ENCODE data around the gene MID1.

Gene MID1

DNA sequence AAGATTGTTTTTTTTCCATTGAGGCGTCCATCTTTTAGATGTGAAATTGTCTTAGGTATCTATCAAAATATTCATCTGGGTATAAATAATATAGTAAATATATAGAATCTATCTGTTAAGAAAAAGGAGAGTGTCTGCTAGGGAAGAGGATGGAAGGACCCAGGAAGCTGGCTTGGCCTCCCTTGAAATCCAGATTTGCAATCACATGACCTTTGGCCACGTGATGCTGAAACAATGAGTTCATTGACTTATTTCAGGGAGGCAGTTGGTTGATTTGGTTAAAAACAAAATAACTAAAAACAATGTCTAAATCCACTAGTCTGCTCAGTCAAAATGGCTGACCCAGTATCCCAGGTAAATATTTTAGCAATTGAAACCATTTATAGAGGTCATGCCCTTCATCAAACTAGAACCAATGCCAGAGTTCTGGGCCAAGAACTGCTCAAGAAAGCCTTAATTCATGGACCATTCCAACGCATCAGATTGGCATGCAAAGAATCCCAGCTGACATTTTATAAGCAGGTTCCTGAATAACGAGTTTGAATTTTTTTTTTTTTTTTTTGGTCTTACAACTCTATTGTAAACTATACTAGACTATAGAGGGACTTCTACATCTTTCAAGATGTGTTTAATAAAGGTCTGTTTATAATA, 172.7 kb downstream of the MID1 start:
- Histone ChIP-seq H3K4me3 (ENCODE audit: low read length in 2 of 2) (no peak overlapping the region), H3K36me3 (ENCODE audit: control insufficient read depth in 2 of 2, insufficient read depth in 2 of 2, low read length in 2 of 2) (peaks cover 0 to 5% of the 10 kb centered on the region in 2 donors), H3K27ac (ENCODE audit: low read length) (no peak overlapping the region), H3K9me3 (ENCODE audit: control insufficient read depth in 2 of 2, low read length in 2 of 2) (no peaks in the 10 kb centered on the region), H3K4me1 (ENCODE audit: control insufficient read depth, insufficient read depth, low read length) (no peaks in the 10 kb centered on the region), H3K9ac (ENCODE audit: low read length in 2 of 2) (no peak overlapping the region), H3K27me3 (ENCODE audit: control insufficient read depth in 1 of 2, insufficient read depth in 2 of 2, low read length in 2 of 2) (no peaks in the 10 kb centered on the region)

GRCh38 chrX:10444204-10444603, 176.2 kb downstream of the MID1 start:
- Histone ChIP-seq H3K36me3 (ENCODE audit: control insufficient read depth in 2 of 2, insufficient read depth in 2 of 2, low read length in 2 of 2) (peaks cover 0 to under 1% of the 10 kb centered on the region in 2 donors), H3K9ac (ENCODE audit: low read length in 2 of 2) (no peak overlapping the region), H3K9me3 (ENCODE audit: control insufficient read depth in 2 of 2, low read length in 2 of 2) (no peaks in the 10 kb centered on the region), H3K4me3 (ENCODE audit: low read length in 2 of 2) (no peak overlapping the region), H3K4me1 (ENCODE audit: control insufficient read depth, insufficient read depth, low read length) (no peaks in the 10 kb centered on the region), H3K27me3 (ENCODE audit: control insufficient read depth in 1 of 2, insufficient read depth in 2 of 2, low read length in 2 of 2) (no peaks in the 10 kb centered on the region), H3K27ac (ENCODE audit: low read length) (no peak overlapping the region)

DNA sequence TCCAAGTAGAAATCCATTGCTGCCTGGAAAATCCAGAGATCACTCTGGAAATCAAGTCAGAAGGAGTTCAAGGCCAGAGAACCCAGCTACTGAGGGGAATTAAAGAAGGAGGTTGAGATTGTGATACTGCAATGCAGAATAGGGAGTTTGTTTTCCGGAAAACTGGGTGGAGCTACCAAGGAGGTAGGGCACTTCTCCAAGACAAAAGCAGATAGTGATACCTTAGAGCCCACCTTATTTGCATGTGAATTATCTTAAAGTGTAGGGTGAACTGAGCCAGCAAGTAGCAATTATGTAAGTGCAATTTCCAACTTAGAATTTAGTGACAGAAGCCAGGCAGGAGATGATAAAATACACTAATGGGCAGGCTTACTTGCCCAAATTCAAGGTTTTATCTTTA, 178.9 kb downstream of the MID1 start:
- Histone ChIP-seq H3K36me3 (ENCODE audit: control insufficient read depth in 2 of 2, insufficient read depth in 2 of 2, low read length in 2 of 2) (no peaks in the 10 kb centered on the region), H3K4me1 (ENCODE audit: control insufficient read depth, insufficient read depth, low read length) (no peaks in the 10 kb centered on the region), H3K9me3 (ENCODE audit: control insufficient read depth in 2 of 2, low read length in 2 of 2) (no peaks in the 10 kb centered on the region), H3K4me3 (ENCODE audit: low read length in 2 of 2) (no peak overlapping the region), H3K9ac (ENCODE audit: low read length in 2 of 2) (no peak overlapping the region), H3K27ac (ENCODE audit: low read length) (no peak overlapping the region), H3K27me3 (ENCODE audit: control insufficient read depth in 1 of 2, insufficient read depth in 2 of 2, low read length in 2 of 2) (no peaks in the 10 kb centered on the region)

DNA sequence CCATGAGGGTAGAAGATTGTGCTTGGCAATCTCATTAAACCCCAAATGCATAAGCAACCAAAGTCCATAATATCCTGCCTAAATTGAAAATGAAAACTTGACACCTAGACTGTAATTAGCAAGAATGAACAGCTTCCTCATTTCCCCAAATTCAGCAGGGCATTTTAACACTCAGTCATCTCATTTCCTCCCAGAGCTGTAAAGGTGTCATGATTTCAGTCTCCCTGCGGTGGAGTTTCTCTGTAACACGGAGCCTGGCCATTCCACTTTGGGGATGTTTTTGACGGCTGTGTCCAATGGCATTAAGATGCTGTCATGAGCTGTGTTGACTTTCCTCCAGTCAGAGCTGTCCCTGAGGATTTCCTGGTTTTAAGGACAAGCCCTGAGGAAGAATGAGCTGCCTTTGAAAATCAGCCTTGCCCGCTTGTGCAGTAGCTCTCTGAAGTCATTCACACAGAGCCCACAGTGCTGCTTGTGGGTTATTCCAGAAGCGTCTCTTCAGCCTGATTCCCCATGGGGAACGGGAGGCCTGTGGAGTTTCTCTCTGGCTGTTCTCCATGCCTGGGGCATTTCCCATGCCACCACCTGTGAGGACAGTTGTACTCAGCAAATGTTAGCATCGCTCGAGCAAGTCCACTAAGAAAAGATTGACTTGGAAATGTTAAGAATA, 187.0 kb downstream of the MID1 start:
- Histone ChIP-seq H3K27me3 (ENCODE audit: control insufficient read depth in 1 of 2, insufficient read depth in 2 of 2, low read length in 2 of 2) (peaks cover 0 to 4% of the 10 kb centered on the region in 2 donors), H3K27ac (ENCODE audit: low read length) (no peak overlapping the region), H3K9ac (ENCODE audit: low read length in 2 of 2) (no peak overlapping the region), H3K9me3 (ENCODE audit: control insufficient read depth in 2 of 2, low read length in 2 of 2) (peaks cover 0 to 3% of the 10 kb centered on the region in 2 donors), H3K4me3 (ENCODE audit: low read length in 2 of 2) (no peak overlapping the region), H3K36me3 (ENCODE audit: control insufficient read depth in 2 of 2, insufficient read depth in 2 of 2, low read length in 2 of 2) (no peaks in the 10 kb centered on the region), H3K4me1 (ENCODE audit: control insufficient read depth, insufficient read depth, low read length) (no peaks in the 10 kb centered on the region)

GRCh38 chrX:10429908-10430307, 190.5 kb downstream of the MID1 start:
- Histone ChIP-seq H3K4me3 (ENCODE audit: low read length in 2 of 2) (no peak overlapping the region), H3K27me3 (ENCODE audit: control insufficient read depth in 1 of 2, insufficient read depth in 2 of 2, low read length in 2 of 2) (peaks cover 0 to 7% of the 10 kb centered on the region in 2 donors), H3K9me3 (ENCODE audit: control insufficient read depth in 2 of 2, low read length in 2 of 2) (peaks cover 0 to 3% of the 10 kb centered on the region in 2 donors), H3K27ac (ENCODE audit: low read length) (no peak overlapping the region), H3K4me1 (ENCODE audit: control insufficient read depth, insufficient read depth, low read length) (no peaks in the 10 kb centered on the region), H3K9ac (ENCODE audit: low read length in 2 of 2) (no peak overlapping the region), H3K36me3 (ENCODE audit: control insufficient read depth in 2 of 2, insufficient read depth in 2 of 2, low read length in 2 of 2) (no peaks in the 10 kb centered on the region)

- H3K27me3 ChIP-seq (ENCODE audit: control insufficient read depth in 1 of 2, insufficient read depth in 2 of 2, low read length in 2 of 2): peaks cover 0 to 7% of the 10 kb centered on the region in 2 donors
- H3K4me3 ChIP-seq (ENCODE audit: low read length in 2 of 2): no peak overlapping the region
- H3K4me1 ChIP-seq (ENCODE audit: control insufficient read depth, insufficient read depth, low read length): no peaks in the 10 kb centered on the region
- H3K9me3 ChIP-seq (ENCODE audit: control insufficient read depth in 2 of 2, low read length in 2 of 2): peaks cover 0 to 7% of the 10 kb centered on the region in 2 donors
- no peaks in the 10 kb centered on the region for H3K36me3 ChIP-seq (ENCODE audit: control insufficient read depth in 2 of 2, insufficient read depth in 2 of 2, low read length in 2 of 2)
- H3K9ac ChIP-seq (ENCODE audit: low read length in 2 of 2): no peak overlapping the region
- no peak overlapping the region for H3K27ac ChIP-seq (ENCODE audit: low read length)
Measured at GRCh38 chrX:10427249-10427648, 193.1 kb downstream of the MID1 start.

DNA sequence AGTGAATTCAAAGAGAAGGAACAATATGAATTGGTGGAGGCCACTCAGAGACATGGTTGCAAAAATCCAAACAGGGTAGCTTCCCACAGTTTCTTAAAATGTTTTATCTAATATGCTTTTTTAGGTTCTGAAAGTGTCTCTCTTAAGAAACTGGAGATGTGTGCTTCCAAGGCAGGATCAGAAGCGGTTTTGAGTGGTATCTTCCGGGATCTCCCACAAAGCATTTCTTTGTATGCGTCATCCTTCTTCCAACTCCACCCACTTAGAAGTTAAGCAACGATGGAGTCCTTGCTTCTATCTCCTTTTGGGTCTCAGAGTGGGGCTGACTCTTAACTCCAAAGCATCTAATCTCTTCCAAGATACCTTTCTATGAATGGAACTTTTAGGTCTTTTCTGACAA, 196.7 kb downstream of the MID1 start:
- Histone ChIP-seq H3K27me3 (ENCODE audit: control insufficient read depth in 1 of 2, insufficient read depth in 2 of 2, low read length in 2 of 2) (peaks cover 0 to 3% of the 10 kb centered on the region in 2 donors), H3K4me1 (ENCODE audit: control insufficient read depth, insufficient read depth, low read length) (no peaks in the 10 kb centered on the region), H3K27ac (ENCODE audit: low read length) (no peak overlapping the region), H3K9me3 (ENCODE audit: control insufficient read depth in 2 of 2, low read length in 2 of 2) (peaks cover 0 to 7% of the 10 kb centered on the region in 2 donors), H3K36me3 (ENCODE audit: control insufficient read depth in 2 of 2, insufficient read depth in 2 of 2, low read length in 2 of 2) (no peaks in the 10 kb centered on the region), H3K4me3 (ENCODE audit: low read length in 2 of 2) (no peak overlapping the region), H3K9ac (ENCODE audit: low read length in 2 of 2) (no peak overlapping the region)

- no peak overlapping the region for H3K4me3 ChIP-seq (ENCODE audit: low read length in 2 of 2)
- no peaks in the 10 kb centered on the region for H3K4me1 ChIP-seq (ENCODE audit: control insufficient read depth, insufficient read depth, low read length)
Measured at GRCh38 chrX:10420134-10420533, 200.3 kb downstream of the MID1 start.

GRCh38 chrX:10416424-10416823, 204.0 kb downstream of the MID1 start:
- H3K27ac ChIP-seq (ENCODE audit: low read length): no peak overlapping the region
- no peak overlapping the region for H3K4me3 ChIP-seq (ENCODE audit: low read length in 2 of 2)
- no peaks in the 10 kb centered on the region for H3K4me1 ChIP-seq (ENCODE audit: control insufficient read depth, insufficient read depth, low read length)
- no peak overlapping the region for H3K9ac ChIP-seq (ENCODE audit: low read length in 2 of 2)
- no peaks in the 10 kb centered on the region for H3K9me3 ChIP-seq (ENCODE audit: control insufficient read depth in 2 of 2, low read length in 2 of 2)
- H3K36me3 ChIP-seq (ENCODE audit: control insufficient read depth in 2 of 2, insufficient read depth in 2 of 2, low read length in 2 of 2): no peaks in the 10 kb centered on the region
- peaks cover 0 to 3% of the 10 kb centered on the region in 2 donors for H3K27me3 ChIP-seq (ENCODE audit: control insufficient read depth in 1 of 2, insufficient read depth in 2 of 2, low read length in 2 of 2)

More at GRCh38 chrX:10420134-10420533, 200.3 kb downstream of the MID1 start:
- Histone ChIP-seq H3K27ac (ENCODE audit: low read length) (no peak overlapping the region), H3K9me3 (ENCODE audit: control insufficient read depth in 2 of 2, low read length in 2 of 2) (peaks cover 0 to 5% of the 10 kb centered on the region in 2 donors), H3K27me3 (ENCODE audit: control insufficient read depth in 1 of 2, insufficient read depth in 2 of 2, low read length in 2 of 2) (no peaks in the 10 kb centered on the region), H3K36me3 (ENCODE audit: control insufficient read depth in 2 of 2, insufficient read depth in 2 of 2, low read length in 2 of 2) (no peaks in the 10 kb centered on the region), H3K9ac (ENCODE audit: low read length in 2 of 2) (no peak overlapping the region)

DNA sequence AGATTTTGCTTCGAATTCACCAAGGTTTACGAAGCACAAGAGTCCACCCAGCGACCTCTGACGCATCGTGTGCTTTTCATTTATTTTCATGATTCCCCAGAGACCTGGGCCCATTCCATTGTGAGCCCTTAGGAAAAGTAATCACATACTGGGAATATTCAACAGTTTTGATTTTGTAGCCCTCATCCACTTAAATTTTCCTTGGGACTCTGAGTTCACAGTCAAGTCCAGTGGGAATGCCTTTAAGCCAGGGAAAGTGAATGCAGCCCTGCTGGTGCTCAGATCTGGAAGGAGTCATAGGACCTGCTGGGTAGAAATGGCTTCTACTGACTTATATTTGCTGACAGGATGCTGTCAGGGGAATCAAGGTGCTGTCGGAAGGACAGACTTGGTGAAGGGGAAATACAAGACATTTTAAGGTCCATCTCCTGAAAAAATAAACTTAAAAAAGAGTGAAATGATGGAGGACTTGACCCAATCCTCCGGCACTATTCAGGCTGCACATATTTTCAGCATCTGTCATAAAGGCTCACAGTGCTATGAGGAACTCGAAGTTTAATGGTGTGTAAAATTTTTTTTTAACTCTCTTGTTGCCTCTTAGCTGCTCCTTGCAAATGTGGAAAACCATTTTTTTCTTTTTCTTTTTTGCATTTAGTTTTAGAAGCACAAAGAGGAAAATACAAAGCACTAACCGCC, 204.9 kb downstream of the MID1 start:
- H3K27me3 ChIP-seq (ENCODE audit: control insufficient read depth in 1 of 2, insufficient read depth in 2 of 2, low read length in 2 of 2): peaks cover 0 to 3% of the 10 kb centered on the region in 2 donors
- no peaks in the 10 kb centered on the region for H3K36me3 ChIP-seq (ENCODE audit: control insufficient read depth in 2 of 2, insufficient read depth in 2 of 2, low read length in 2 of 2)
- H3K4me3 ChIP-seq (ENCODE audit: low read length in 2 of 2): no peak overlapping the region
- no peak overlapping the region for H3K27ac ChIP-seq (ENCODE audit: low read length)
- H3K9ac ChIP-seq (ENCODE audit: low read length in 2 of 2): no peak overlapping the region
- no peaks in the 10 kb centered on the region for H3K9me3 ChIP-seq (ENCODE audit: control insufficient read depth in 2 of 2, low read length in 2 of 2)
- no peaks in the 10 kb centered on the region for H3K4me1 ChIP-seq (ENCODE audit: control insufficient read depth, insufficient read depth, low read length)
